Mesodermal cell (in vitro differentiated cells): Measurements from ENCODE around the gene NXNL2.

Experiments
- H3K27ac ChIP-seq: 2 replicates; pipeline ENCODE4 v1.7.0; 2013; ENCODE audit warnings: mild to moderate bottlenecking, low read depth, low read length, moderate library complexity; ENCODE audit not compliant: severe bottlenecking
- H3K36me3 ChIP-seq: 2 replicates; pipeline ENCODE4 v1.7.1; 2013; ENCODE audit warnings: mild to moderate bottlenecking, low read length, moderate library complexity; ENCODE audit not compliant: control insufficient read depth, insufficient read depth
- H3K4me1 ChIP-seq: one replicate; pipeline ENCODE4 v1.7.1; 2013; ENCODE audit warnings: mild to moderate bottlenecking, low read length; ENCODE audit not compliant: insufficient read depth, control insufficient read depth, poor library complexity, severe bottlenecking
- H3K4me3 ChIP-seq: 2 replicates; pipeline ENCODE4 v1.7.0; 2013; ENCODE audit warnings: low read length, control low read depth, mild to moderate bottlenecking; ENCODE audit not compliant: insufficient read depth, poor library complexity, severe bottlenecking; ENCODE audit errors: extremely low read depth
- H3K9me3 ChIP-seq: 2 replicates; pipeline ENCODE4 v1.7.1; 2013; ENCODE audit warnings: mild to moderate bottlenecking, low read length, moderate library complexity; ENCODE audit not compliant: control insufficient read depth
- WGBS, 2 experiments: methylation state at CpG; one replicate each; pipeline ENCODE4 v1.1.5; 2013; ENCODE audit warnings: missing lambda C conversion rate in 2 of 2; ENCODE audit not compliant: insufficient coverage in 2 of 2; 5-methylcytosine and 5-hydroxymethylcytosine counted together

NXNL2 gene

DNA sequence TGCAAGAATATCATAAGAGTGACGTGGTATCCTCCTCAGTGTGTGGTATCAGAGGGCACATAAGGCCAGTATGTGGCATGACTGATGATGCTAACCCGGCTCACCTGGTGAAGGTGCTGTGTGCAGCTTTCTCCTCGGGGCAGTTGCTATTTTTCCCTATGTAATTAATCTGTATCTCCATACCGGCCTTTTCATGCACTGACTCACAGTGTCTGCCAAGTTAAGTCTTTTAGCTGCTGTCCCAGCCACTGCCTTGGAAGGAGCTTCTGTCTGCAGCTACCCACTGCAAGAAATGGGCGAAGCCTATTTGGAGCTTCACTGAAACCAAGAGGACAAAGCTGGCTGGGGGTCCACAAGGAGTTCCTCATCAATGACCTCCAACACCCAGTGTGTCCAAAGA lies 46.0 kb downstream of the NXNL2 start:
- Histone ChIP-seq H3K9me3 (no peaks in the 10 kb centered on the region), H3K36me3 (no peaks in the 10 kb centered on the region), H3K27ac (no peak overlapping the region), H3K4me1 (no peaks in the 10 kb centered on the region), H3K4me3 (no peak overlapping the region)
- WGBS, 2 experiments: 83 to 95% methylated on average over 3 to 5 of the region's 5 CpGs

DNA sequence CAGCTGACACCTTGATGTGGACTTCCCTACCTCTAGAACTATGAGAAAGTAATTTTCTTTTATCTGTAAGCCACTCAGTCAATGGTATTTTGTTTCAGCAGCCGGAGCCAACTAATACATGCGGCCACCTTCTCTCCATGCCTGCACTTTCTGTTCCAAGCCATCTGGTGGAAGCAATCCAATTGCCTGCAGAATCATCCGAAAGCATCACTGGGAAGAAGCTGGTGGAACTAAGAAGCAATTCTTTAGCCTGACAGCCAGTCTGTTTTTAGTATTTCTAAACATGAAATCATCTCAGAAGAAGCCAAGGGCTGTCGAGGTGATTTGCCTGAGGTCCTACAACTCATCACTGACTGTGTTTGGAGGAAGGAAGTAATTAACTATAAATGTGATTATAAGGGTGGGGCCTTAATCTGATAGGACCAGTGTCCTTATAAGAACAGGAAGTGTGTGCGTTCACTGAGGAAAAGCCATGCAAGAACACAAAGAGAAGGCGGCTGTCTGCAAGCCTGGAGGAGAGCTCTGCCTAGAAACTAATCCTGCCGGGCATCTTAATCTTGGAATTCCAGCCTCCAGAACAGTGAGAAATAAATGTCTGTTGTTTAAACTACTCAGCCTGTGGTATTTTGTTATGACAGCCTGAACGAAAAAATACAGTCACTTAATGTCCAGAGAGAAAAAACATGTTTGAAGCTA lies 49.1 kb downstream of the NXNL2 start:
- WGBS, 2 experiments: 87 to 95% methylated on average over 6 of the region's 8 CpGs
- no peaks in the 10 kb centered on the region for H3K4me1 ChIP-seq
- no peak overlapping the region for H3K4me3 ChIP-seq
- H3K36me3 ChIP-seq: no peaks in the 10 kb centered on the region
- no peak overlapping the region for H3K27ac ChIP-seq
- H3K9me3 ChIP-seq: no peaks in the 10 kb centered on the region

GRCh38 chr9:88585426-88585825 lies 50.4 kb downstream of the NXNL2 start:
- H3K4me1 ChIP-seq: no peaks in the 10 kb centered on the region
- no peaks in the 10 kb centered on the region for H3K9me3 ChIP-seq
- H3K27ac ChIP-seq: no peak overlapping the region
- no peaks in the 10 kb centered on the region for H3K36me3 ChIP-seq
- WGBS, 2 experiments: 70 to 100% methylated on average over 1 of the region's 1 CpG
- no peak overlapping the region for H3K4me3 ChIP-seq

DNA sequence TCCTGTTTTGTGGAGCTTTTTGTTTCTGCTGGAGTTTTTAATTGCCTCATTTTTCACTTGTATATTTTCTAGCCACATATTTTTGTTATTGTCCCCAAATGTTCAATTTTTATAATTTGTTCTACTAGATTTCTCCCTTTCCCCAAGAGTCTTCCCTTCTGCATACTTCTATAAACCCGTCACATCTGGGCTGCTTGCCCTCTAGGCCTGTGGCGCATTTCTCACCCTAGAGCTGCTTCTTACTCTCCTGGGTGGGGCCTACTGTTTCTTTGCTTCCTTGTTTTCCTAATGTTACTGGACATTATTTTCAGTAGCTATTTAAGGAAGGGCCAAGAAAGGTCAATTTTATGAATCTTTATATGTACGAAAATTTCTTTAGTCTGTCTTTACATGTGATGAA lies 51.5 kb downstream of the NXNL2 start:
- H3K36me3 ChIP-seq: no peaks in the 10 kb centered on the region
- H3K4me3 ChIP-seq: no peak overlapping the region
- no peak overlapping the region for H3K27ac ChIP-seq
- no peaks in the 10 kb centered on the region for H3K9me3 ChIP-seq
- H3K4me1 ChIP-seq: no peaks in the 10 kb centered on the region
- WGBS, 2 experiments: 100% methylated on average over 1 of the region's 3 CpGs; no CpG with 5 or more reads in 1 of the 2 experiments

- WGBS, 2 experiments: 80 to 93% methylated on average over 1 to 2 of the region's 3 CpGs
- no peaks in the 10 kb centered on the region for H3K36me3 ChIP-seq
Measured at GRCh38 chr9:88587182-88587581, 52.2 kb downstream of the NXNL2 start.

GRCh38 chr9:88587885-88588649 lies 53.1 kb downstream of the NXNL2 start:
- Histone ChIP-seq H3K36me3 (no peaks in the 10 kb centered on the region), H3K4me1 (no peaks in the 10 kb centered on the region), H3K9me3 (no peaks in the 10 kb centered on the region), H3K4me3 (no peak overlapping the region), H3K27ac (no peak overlapping the region)
- 91 to 98% methylated on average over 4 to 5 of the region's 9 CpGs for WGBS, 2 experiments

More at GRCh38 chr9:88587182-88587581, 52.2 kb downstream of the NXNL2 start:
- no peak overlapping the region for H3K4me3 ChIP-seq
- no peak overlapping the region for H3K27ac ChIP-seq
- H3K9me3 ChIP-seq: no peaks in the 10 kb centered on the region
- no peaks in the 10 kb centered on the region for H3K4me1 ChIP-seq

DNA sequence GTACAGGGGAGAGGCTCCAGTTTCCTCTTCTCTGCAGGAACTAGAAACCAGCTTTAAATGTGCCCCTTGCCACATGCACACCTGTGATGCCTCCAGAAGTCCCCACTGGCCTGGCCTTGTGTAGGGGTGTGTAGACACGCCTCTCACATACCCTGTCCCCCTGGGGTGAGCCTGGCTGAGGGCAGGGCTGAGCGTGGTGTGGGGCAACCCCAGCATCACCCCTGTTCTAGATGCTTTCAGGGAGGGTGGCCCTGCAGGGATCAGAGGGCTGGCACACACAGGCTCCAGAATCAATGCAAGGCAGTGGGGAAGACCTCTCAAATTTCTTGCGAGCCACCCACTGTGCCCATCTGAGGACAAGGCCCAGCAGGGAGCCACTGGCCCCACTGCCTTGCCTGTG lies 54.7 kb downstream of the NXNL2 start:
- WGBS, 2 experiments: 100% methylated on average over 2 to 3 of the region's 3 CpGs
- no peak overlapping the region for H3K4me3 ChIP-seq
- H3K9me3 ChIP-seq: no peaks in the 10 kb centered on the region
- H3K27ac ChIP-seq: no peak overlapping the region
- no peaks in the 10 kb centered on the region for H3K4me1 ChIP-seq
- H3K36me3 ChIP-seq: no peaks in the 10 kb centered on the region

DNA sequence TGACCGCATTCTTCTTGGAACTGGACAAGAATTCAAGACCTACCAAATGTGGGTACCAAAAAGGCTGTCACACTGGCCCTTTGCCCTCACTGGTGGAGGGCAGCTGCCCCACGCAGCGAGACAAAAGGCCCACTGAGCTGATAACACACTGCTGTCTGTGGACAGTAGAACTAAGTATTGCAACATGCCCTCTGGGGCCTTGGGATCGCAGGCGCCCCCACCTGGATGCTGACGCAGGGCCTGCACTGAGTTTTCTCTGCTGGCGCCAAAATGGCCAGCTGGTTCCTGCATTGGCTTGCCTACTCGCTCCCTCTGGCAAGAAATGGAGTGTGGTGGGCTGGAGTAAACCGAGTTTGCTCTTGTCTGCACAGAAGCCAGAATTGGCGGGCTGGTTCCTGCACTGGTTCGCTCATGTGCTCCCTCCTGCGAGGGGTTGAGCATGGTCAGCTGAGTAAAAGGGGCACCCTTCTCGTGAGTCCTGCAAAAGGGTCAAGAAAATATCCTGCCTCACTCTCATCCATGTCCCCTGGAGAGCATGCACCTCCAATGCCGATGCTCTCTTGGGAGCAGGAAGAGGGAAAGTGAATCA lies 55.7 kb downstream of the NXNL2 start:
- no peaks in the 10 kb centered on the region for H3K36me3 ChIP-seq
- no peak overlapping the region for H3K4me3 ChIP-seq
- WGBS, 2 experiments: 71 to 75% methylated on average over 10 to 11 of the region's 14 CpGs
- H3K9me3 ChIP-seq: no peaks in the 10 kb centered on the region
- H3K27ac ChIP-seq: no peak overlapping the region
- H3K4me1 ChIP-seq: no peaks in the 10 kb centered on the region

- Histone ChIP-seq H3K27ac (no peak overlapping the region), H3K36me3 (no peaks in the 10 kb centered on the region), H3K4me1 (no peaks in the 10 kb centered on the region), H3K4me3 (no peak overlapping the region), H3K9me3 (no peaks in the 10 kb centered on the region)
- 71 to 92% methylated on average over 3 of the region's 4 CpGs for WGBS, 2 experiments
Measured at GRCh38 chr9:88593537-88594185, 58.7 kb downstream of the NXNL2 start.
